Sigmoid colon (tissue), 4 donors: ENCODE measurements around the gene LGALS7B.

ENCODE experiments used
- CTCF ChIP-seq, 4 experiments: fragments of 450-650 bp in 3 of 4; fragments of 200-600 bp in 1 of 4; IDR thresholded peaks; one replicate each; pipeline ENCODE4 v1.5.1; 2016 to 2019; ENCODE audit warnings: antibody characterized with exemption in 4 of 4, mild to moderate bottlenecking in 3 of 4, moderate library complexity in 2 of 4
- EP300 ChIP-seq, 4 donors: sonication (generic); formaldehyde crosslinking; IDR thresholded peaks; one replicate each; pipeline ENCODE4 v1.6.1; 2017; ENCODE audit warnings: antibody characterized with exemption in 4 of 4

GRCh38 chr19:38766276-38767047 is 22.5 kb upstream of the LGALS7B start:
- TF ChIP-seq CTCF (IDR thresholded peaks at IDR 0.05) (no peak), EP300 (IDR thresholded peaks at IDR 0.05) (no peak)
